ENCODE data around the gene OPRD1. TPM values are rescaled to one million over a fixed set of nuclear protein-coding genes. Genes with fewer than 3 reads are reported as not detected.

OPRD1 gene
- total RNA-seq, 1 donor, result not detected

DNA sequence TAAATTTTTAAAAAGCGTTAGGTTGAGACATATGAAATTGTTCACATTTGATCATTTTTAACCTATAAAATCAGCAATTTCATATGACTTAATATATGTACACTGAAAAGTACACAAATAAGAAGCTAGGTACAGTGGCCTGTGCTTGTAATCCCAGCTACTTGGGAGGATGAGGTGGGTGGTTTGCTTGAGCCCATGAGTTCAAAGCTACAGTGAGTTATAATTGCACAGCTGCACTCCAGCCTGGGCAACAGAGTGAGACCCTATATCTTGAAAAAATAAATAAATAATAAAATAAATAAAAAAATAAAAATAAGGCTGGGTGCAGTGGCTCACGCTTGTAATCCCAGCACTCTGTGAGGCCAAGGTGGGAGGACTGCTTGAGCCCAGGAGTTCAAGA is 97.2 kb downstream of the OPRD1 start:
- H3K4me3 ChIP-seq (ENCODE audit: low read depth, low read length), result no peak overlapping the region

DNA sequence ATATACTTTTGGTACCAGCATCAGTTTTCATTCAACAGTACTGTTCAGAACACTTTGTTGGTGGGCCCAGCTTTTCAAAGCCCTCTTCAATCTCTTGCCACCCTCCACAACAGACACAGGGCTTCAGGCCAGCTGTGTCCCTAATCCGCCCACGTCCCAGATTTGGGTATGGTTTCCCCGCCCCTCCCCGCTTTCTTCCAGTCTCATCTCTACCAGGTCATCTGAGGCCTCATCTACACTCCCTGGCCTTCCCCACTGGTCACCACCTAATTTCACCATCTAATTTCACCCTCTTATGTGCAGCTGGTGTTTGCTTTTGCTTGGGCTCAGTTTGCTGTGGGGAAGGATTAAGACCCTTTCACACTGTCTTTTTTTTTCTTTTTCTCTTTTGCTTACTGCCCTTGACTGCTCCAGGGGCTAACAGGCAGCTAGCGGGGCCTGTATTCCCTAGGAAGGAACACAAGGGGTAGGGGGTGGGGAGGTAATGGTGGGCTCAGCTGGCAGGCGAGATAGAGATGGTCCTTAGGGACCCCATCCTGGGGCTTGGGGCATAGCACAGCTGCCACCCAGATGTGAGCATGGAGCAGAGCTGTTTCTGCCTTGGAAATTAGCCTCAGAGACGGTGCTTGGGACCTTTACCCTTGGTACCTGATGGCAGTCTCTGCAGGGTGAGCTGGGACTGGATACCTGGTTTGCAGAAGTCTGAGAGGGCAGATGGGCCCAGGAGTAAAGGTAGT is 98.6 kb downstream of the OPRD1 start:
- no peak overlapping the region for H3K4me3 ChIP-seq (ENCODE audit: low read depth, low read length)
- TF ChIP-seq, protein P1, sequence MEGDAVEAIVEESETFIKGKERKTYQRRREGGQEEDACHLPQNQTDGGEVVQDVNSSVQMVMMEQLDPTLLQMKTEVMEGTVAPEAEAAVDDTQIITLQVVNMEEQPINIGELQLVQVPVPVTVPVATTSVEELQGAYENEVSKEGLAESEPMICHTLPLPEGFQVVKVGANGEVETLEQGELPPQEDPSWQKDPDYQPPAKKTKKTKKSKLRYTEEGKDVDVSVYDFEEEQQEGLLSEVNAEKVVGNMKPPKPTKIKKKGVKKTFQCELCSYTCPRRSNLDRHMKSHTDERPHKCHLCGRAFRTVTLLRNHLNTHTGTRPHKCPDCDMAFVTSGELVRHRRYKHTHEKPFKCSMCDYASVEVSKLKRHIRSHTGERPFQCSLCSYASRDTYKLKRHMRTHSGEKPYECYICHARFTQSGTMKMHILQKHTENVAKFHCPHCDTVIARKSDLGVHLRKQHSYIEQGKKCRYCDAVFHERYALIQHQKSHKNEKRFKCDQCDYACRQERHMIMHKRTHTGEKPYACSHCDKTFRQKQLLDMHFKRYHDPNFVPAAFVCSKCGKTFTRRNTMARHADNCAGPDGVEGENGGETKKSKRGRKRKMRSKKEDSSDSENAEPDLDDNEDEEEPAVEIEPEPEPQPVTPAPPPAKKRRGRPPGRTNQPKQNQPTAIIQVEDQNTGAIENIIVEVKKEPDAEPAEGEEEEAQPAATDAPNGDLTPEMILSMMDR (IDR thresholded peaks at IDR 0.05; ENCODE audit: insufficient read depth, low read length), result no peak
- DNase-seq (ENCODE audit: low read depth), result no peak

More for the DNA sequence above, 97.2 kb downstream of the OPRD1 start:
- no peak for DNase-seq (ENCODE audit: low read depth)
- TF ChIP-seq, protein P1 (IDR thresholded peaks at IDR 0.05; ENCODE audit: insufficient read depth, low read length), result no peak

DNA sequence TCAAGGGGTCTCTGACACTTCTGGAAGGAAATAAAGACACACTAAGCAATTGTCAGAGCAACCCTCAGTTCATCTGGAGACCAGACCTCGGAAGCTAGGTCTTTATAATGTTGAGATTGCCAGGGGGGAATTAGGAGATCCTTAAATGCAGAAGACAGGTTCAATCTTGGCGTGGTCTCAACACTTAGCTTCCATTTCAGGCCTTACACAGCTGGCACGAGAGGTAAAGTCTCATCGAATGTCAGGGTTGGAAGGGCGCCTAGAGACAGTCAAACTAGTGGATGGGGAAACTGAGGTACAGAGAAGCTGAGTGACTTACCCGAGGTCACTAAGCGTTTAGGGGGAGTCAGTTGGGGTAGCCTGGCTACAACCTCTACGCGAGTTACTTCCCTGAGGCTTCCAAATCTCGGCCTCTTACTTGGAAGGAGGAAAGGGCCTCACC is 101.8 kb downstream of the OPRD1 start:
- TF ChIP-seq, protein P1 (IDR thresholded peaks at IDR 0.05; ENCODE audit: insufficient read depth, low read length), result no peak
- DNase-seq (ENCODE audit: low read depth), result no peak
- H3K4me3 ChIP-seq (ENCODE audit: low read depth, low read length), result peak overlapping the region; percentile 55

DNA sequence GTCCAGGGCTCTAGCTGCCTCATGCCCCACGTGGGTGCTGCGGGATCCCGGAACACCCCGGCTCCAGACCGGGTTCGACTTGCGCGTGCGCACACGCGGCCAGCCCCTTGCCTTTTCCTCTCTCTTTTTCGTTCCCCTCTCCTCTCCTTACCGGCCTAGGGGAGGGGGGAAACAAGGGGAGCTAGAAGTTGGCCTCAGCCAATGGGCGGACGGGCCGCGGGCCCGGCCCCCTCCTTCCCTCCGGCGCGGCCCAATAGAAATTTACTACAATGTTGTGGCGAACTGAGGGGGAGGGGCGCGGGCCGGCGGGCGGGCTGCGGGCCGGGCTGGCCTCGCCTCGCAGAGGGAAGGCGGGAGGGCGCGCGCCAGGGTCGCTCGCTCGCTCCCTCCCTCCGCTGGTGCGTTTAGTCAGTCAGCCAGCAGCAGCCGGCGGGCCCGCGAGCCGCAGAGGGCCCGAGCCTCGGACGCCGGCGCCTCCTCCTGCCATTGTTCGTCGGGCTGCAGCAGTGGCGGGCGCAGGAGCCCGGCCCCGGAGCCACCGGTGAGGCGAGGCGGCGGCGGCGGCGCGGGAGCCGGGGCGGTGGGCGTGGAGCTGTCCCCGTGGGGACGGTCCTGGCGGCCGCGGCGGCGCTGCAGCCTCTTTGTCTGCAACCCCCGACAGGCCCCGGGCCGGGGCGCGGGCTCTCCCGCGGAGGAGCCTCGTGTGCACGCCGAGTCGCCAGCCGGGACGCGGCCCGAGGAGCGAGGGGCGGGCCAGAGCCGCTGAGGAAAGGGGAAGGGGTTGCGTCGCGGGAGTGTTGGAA is 102.5 kb downstream of the OPRD1 start, which contains the start of gene EPB41:
Gene EPB41, plus strand, starts transcription at position 342 of the 803 bp plus-strand sequence. CDS start 72,869 bp downstream, outside the sequence.
- peak; percentile 82 for DNase-seq (ENCODE audit: low read depth)
- H3K4me3 ChIP-seq (ENCODE audit: low read depth, low read length), result peak within 1 kb of the TSS; percentile 64
- TF ChIP-seq, protein P1 (IDR thresholded peaks at IDR 0.05; ENCODE audit: insufficient read depth, low read length), result no peak

DNA sequence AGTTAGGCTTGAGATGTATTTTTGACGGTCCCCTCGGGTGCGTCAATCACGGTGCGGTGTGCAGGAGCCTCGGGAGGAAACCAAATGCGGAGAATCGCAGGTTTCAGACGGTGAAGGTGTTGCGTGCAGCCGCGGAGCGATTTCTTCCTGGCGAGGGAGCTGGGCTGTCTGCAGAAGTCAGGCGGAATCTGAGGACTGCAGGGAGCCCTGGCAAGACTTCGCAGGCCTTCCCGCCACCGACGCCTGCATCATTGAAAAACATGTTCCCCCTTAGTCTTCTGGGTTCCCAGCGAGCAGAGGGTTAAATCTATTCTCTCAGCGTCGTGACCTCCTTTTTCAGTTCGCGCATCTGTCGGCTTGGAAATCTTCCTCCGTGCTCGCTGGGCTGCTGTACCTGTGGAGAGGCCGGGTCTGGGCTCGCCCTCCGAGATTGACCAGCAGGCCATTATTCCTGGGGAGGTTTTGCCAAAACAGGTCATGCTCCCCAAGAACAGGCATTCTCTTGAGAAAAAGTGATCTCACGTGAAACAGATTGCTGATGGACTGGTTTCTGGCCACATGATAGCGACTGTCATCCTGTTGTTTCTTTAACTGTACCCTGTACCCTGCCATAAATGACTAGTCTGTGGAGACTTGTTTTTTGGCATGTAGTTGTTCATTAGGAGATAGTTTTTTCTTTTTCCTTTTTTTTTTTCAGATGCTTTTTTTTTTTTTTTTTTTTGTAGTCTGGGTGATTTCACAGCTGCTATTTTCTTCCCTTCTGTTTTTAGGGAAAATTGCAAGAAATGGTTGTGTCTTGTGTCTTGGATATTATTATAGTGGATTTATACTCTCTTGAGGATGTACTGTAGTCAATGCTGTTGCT is 103.3 kb downstream of the OPRD1 start:
- DNase-seq (ENCODE audit: low read depth), result peak; percentile 29
- TF ChIP-seq, protein P1 (IDR thresholded peaks at IDR 0.05; ENCODE audit: insufficient read depth, low read length), result no peak
- H3K4me3 ChIP-seq (ENCODE audit: low read depth, low read length), result peak overlapping the region; percentile 64

DNA sequence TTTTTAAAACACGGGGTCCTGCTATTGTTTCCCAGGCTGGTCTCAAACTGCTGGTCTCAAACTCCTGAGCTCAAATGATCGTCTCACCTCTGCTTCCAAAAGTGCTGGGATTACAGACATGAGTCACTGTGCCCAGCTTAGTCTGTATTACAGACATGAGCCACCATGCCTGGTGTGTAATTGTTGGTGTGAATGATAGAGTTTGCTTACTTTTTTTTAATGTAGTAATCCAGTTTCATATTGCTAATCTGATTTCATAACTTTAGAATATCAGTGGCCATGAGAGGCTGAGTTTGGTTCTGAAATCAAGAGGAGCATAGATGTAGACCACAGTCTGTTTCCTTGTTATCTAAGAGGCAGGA is 105.8 kb downstream of the OPRD1 start:
- no peak for DNase-seq (ENCODE audit: low read depth)
- H3K4me3 ChIP-seq (ENCODE audit: low read depth, low read length), result no peak overlapping the region
- TF ChIP-seq, protein P1 (IDR thresholded peaks at IDR 0.05; ENCODE audit: insufficient read depth, low read length), result no peak
